ENCODE results near the gene LYG2. TPM values are rescaled to one million over a fixed set of nuclear protein-coding genes. Genes with fewer than 3 reads are reported as not detected.
"Not testable (repeated sequence)": the region's sequence is repeated elsewhere in the genome, so short reads cannot be mapped to it uniquely, and the experiment has no call there.

The LYG2 gene
- total RNA-seq, 6 experiments from 2014 or later: not detected

- no peak overlapping the region for H3K4me3 ChIP-seq
- 95% methylated on average over 6 of the region's 6 CpGs for WGBS (ENCODE audit: insufficient coverage, low coverage, low lambda C conversion rate, missing lambda C conversion rate)
- H3K36me3 ChIP-seq: no peaks in the 10 kb centered on the region
- H3K27me3 ChIP-seq: no peaks in the 10 kb centered on the region
- DNase-seq (no peak), ATAC-seq (no peak)
- intact Hi-C loops (cut with DNase I): no loop called here
- no peaks in the 10 kb centered on the region for H3K9me3 ChIP-seq
- H3K27ac ChIP-seq: no peak overlapping the region
- TF ChIP-seq, protein P1, sequence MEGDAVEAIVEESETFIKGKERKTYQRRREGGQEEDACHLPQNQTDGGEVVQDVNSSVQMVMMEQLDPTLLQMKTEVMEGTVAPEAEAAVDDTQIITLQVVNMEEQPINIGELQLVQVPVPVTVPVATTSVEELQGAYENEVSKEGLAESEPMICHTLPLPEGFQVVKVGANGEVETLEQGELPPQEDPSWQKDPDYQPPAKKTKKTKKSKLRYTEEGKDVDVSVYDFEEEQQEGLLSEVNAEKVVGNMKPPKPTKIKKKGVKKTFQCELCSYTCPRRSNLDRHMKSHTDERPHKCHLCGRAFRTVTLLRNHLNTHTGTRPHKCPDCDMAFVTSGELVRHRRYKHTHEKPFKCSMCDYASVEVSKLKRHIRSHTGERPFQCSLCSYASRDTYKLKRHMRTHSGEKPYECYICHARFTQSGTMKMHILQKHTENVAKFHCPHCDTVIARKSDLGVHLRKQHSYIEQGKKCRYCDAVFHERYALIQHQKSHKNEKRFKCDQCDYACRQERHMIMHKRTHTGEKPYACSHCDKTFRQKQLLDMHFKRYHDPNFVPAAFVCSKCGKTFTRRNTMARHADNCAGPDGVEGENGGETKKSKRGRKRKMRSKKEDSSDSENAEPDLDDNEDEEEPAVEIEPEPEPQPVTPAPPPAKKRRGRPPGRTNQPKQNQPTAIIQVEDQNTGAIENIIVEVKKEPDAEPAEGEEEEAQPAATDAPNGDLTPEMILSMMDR (IDR thresholded peaks at IDR 0.05): no peak
- TF ChIP-seq POLR2A (IDR thresholded peaks at IDR 0.05): no peak
- H3K4me1 ChIP-seq: no peaks in the 10 kb centered on the region
These were observed 13.3 kb downstream of the LYG2 start for GRCh38 chr2:99242151-99242550.

DNA sequence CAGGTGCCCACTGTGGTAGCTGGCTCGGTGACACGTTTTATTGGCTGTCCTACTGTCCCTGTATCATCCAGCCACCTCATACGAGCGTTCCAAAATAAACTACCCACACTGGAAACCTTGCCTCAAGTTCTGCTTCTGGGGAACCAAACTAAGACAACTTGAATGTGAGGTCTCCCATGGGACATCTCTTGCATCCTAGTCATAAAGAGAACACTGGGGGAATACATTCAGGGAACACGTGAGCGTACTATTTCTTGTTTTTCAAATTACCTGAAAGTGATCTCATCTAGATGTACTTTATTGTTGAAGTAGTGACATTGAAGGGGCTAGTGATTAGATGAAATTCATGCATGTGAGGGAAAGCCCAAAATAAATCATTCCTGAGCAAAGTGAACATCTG lies 15.0 kb downstream of the LYG2 start:
- Histone ChIP-seq H3K36me3 (no peaks in the 10 kb centered on the region), H3K4me3 (no peak overlapping the region), H3K27ac (no peak overlapping the region), H3K9me3 (no peaks in the 10 kb centered on the region), H3K27me3 (no peaks in the 10 kb centered on the region), H3K4me1 (no peaks in the 10 kb centered on the region)
- 86% methylated on average over 2 of the region's 6 CpGs for WGBS (ENCODE audit: insufficient coverage, low coverage, low lambda C conversion rate, missing lambda C conversion rate)
- intact Hi-C loops (cut with DNase I): no loop called here
- ATAC-seq (no peak), DNase-seq (no peak)
- TF ChIP-seq, protein P1 (IDR thresholded peaks at IDR 0.05): no peak
- TF ChIP-seq POLR2A (IDR thresholded peaks at IDR 0.05): no peak

DNA sequence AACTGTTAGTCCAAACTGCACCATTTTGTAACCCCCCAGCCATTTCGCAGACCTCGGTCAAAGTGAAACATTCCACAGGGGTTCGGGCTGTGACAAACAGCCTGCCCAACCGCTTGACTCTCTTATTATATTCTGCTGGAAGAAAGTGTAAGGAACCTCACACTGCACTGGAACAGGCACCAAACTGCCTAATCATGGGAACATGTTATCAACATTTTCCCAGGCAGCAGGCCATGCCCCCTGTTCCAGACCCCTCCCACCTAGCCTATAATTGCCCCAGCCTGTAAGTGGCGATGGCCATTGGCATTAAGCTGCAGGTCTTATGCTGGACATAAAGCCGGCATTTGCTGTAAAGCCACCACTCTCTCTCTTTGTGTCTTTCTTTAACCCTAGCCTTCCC lies 16.9 kb downstream of the LYG2 start:
- intact Hi-C loops (cut with DNase I): no loop called here
- 90% methylated on average over 6 of the region's 6 CpGs for WGBS (ENCODE audit: insufficient coverage, low coverage, low lambda C conversion rate, missing lambda C conversion rate)
- DNase-seq: no peak
- no peaks in the 10 kb centered on the region for H3K27me3 ChIP-seq
- TF ChIP-seq POLR2A (IDR thresholded peaks at IDR 0.05): no peak
- TF ChIP-seq, protein P1 (IDR thresholded peaks at IDR 0.05): no peak
- H3K4me1 ChIP-seq: no peaks in the 10 kb centered on the region
- no peaks in the 10 kb centered on the region for H3K9me3 ChIP-seq
- H3K36me3 ChIP-seq: no peaks in the 10 kb centered on the region
- no peak overlapping the region for H3K27ac ChIP-seq
- H3K4me3 ChIP-seq: no peak overlapping the region
- no peak for ATAC-seq

- DNase-seq; H3K9me3 ChIP-seq; H3K27ac ChIP-seq; H3K4me3 ChIP-seq; intact Hi-C loops (cut with DNase I); H3K4me1 ChIP-seq; H3K27me3 ChIP-seq; ATAC-seq; H3K36me3 ChIP-seq: not testable (repeated sequence)
These were observed 22.3 kb downstream of the LYG2 start for GRCh38 chr2:99233177-99233576.

DNA sequence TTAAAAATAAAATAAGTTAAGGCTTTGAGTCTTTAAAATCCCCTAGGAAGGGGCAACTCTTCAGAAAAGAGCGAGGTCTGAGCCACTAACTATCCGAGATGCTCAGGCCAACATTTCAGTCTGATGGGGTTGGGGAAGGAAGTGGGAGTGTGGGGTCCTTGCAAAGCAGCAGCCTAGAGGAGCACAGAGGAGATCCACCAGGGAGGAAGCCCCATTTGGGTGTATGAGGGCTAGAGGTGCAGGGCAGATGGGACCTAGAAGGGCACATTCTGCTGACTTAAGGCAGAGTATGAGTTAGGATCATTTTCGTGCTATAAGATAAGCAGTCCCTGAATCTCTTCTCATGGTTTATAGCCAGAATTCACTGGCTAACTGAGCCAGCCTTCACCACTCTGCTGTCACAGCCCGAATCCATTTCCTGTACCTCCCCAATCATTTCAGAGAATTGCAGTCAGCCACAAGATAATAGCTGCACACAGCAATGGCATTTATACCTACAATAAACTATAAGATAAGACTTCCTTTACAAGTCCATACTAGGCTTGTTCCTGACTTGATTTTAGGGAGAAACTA lies 37.5 kb downstream of the LYG2 start:
- 72% methylated on average over 3 of the region's 4 CpGs for WGBS (ENCODE audit: insufficient coverage, low coverage, low lambda C conversion rate, missing lambda C conversion rate)
- TF ChIP-seq POLR2A (IDR thresholded peaks at IDR 0.05): no peak
- TF ChIP-seq, protein P1 (IDR thresholded peaks at IDR 0.05): no peak
- no peaks in the 10 kb centered on the region for H3K36me3 ChIP-seq
- H3K27ac ChIP-seq: no peak overlapping the region
- ATAC-seq: no peak
- no peaks in the 10 kb centered on the region for H3K9me3 ChIP-seq
- no peaks in the 10 kb centered on the region for H3K27me3 ChIP-seq
- intact Hi-C loops (cut with DNase I): no loop called here
- no peak overlapping the region for H3K4me3 ChIP-seq
- no peak for DNase-seq
- no peaks in the 10 kb centered on the region for H3K4me1 ChIP-seq

All from right lobe of liver (tissue), 6 donors.